Naive thymus-derived CD4-positive, alpha-beta T cell (primary cell): ENCODE data around the gene VWA7. TPM values are rescaled to one million over a fixed set of nuclear protein-coding genes. Genes with fewer than 3 reads are reported as not detected.

ENCODE experiments used
- ATAC-seq: fragments of 150-1000 bp; cut with Tn5 transposase; 2 replicates; pipeline ENCODE4 v1.10.0; 2021; ENCODE audit warnings: mild to moderate bottlenecking, moderate library complexity
- CTCF ChIA-PET: fragments of 350-600 bp; sonication (Branson Sonifier 250); formaldehyde crosslinking; loops from one replicate; lab custom pipeline; 2021; ENCODE audit warnings: antibody characterized with exemption; lab: Charles Lee
- POLR2A ChIA-PET: fragments of 350-600 bp; sonication (Branson Sonifier 250); formaldehyde crosslinking; loops from one replicate; lab custom pipeline; 2021; ENCODE audit warnings: antibody characterized with exemption, inconsistent platforms; lab: Charles Lee
- DNase-seq, 9 donors: peaks; one replicate each; pipeline versions ENCODE4 v3.0.0 to v3.0.0-alpha.2; 2020 to 2022; ENCODE audit warnings: mixed read lengths in 1 of 9
- H3K27ac ChIP-seq: one replicate; pipeline ENCODE4 v1.7.0; 2013; ENCODE audit warnings: mild to moderate bottlenecking, low read depth, low read length, moderate library complexity
- H3K27me3 ChIP-seq, 2 donors: one replicate each; pipeline ENCODE4 v1.7.0; 2013; ENCODE audit warnings: low read length in 2 of 2, mild to moderate bottlenecking in 2 of 2, moderate library complexity in 2 of 2; ENCODE audit not compliant: control insufficient read depth in 2 of 2, insufficient read depth in 2 of 2
- H3K36me3 ChIP-seq, 3 experiments: 1 replicate in 2 of 3; 2 replicates in 1 of 3; pipeline ENCODE4 v1.7.0; 2013; ENCODE audit warnings: low read length in 3 of 3, mild to moderate bottlenecking in 3 of 3, moderate library complexity in 1 of 3; ENCODE audit not compliant: insufficient read depth in 3 of 3, control insufficient read depth in 2 of 3
- H3K4me1 ChIP-seq, 2 donors: one replicate each; pipeline ENCODE4 v1.7.0; 2013; ENCODE audit warnings: low read length in 2 of 2, mild to moderate bottlenecking in 2 of 2, moderate library complexity in 1 of 2; ENCODE audit not compliant: control insufficient read depth in 2 of 2, insufficient read depth in 2 of 2
- H3K4me3 ChIP-seq: 2 replicates; pipeline ENCODE4 v1.7.0; 2013; ENCODE audit warnings: mild to moderate bottlenecking, low read length
- H3K9me3 ChIP-seq, 3 experiments: 1 replicate in 2 of 3; 2 replicates in 1 of 3; pipeline ENCODE4 v1.7.0; 2013; ENCODE audit warnings: low read length in 3 of 3; ENCODE audit not compliant: control insufficient read depth in 2 of 3
- H3K27ac Mint-ChIP-seq, 9 donors: one replicate each; pipeline ENCODE4 v1.8.0; 2020 to 2022; ENCODE audit warnings: mixed read lengths in 9 of 9, mild to moderate bottlenecking in 8 of 9, moderate library complexity in 5 of 9, inconsistent platforms in 2 of 9
- H3K27me3 Mint-ChIP-seq, 5 donors: one replicate each; pipeline ENCODE4 v1.8.0; 2021 to 2022; ENCODE audit warnings: mixed read lengths in 5 of 5, mild to moderate bottlenecking in 1 of 5
- H3K36me3 Mint-ChIP-seq, 5 donors: one replicate each; pipeline ENCODE4 v1.8.0; 2020 to 2022; ENCODE audit warnings: mixed read lengths in 5 of 5, mild to moderate bottlenecking in 3 of 5, inconsistent platforms in 1 of 5
- H3K4me1 Mint-ChIP-seq, 7 donors: one replicate each; pipeline ENCODE4 v1.8.0; 2020 to 2022; ENCODE audit warnings: mixed read lengths in 7 of 7, mild to moderate bottlenecking in 3 of 7, inconsistent platforms in 1 of 7
- H3K4me3 Mint-ChIP-seq, 10 donors: one replicate each; pipeline ENCODE4 v1.8.0; 2020 to 2022; ENCODE audit warnings: mild to moderate bottlenecking in 10 of 10, mixed read lengths in 10 of 10, moderate library complexity in 6 of 10, inconsistent platforms in 2 of 10
- H3K9me3 Mint-ChIP-seq, 11 donors: one replicate each; pipeline ENCODE4 v1.8.0; 2020 to 2022; ENCODE audit warnings: mixed read lengths in 11 of 11, mild to moderate bottlenecking in 4 of 11, inconsistent platforms in 1 of 11, moderate library complexity in 1 of 11
- intact Hi-C, 2 donors: fragments of 100-400 bp; cut with micrococcal nuclease; formaldehyde crosslinking; loops; one replicate each; pipeline ENCODE4 v1.15.1; 2023
- polyA plus RNA-seq, 2 donors: library from polyadenylated mRNA; unstranded; fragments of 300-500 nt; fragmentation: Illumina TruSeq; gene quantifications; one replicate each; pipeline ENCODE4 v1.2.3, GENCODE V29; 2021
- total RNA-seq, 6 experiments: library from RNA in 5 of 6; stranded (reverse) in 5 of 6; gene quantifications; 1 replicate in 5 of 6; 2 replicates in 1 of 6; pipeline ENCODE4 v1.2.3 and lab custom pipeline; 2021 to 2026

VWA7 gene
- total and polyA plus RNA-seq, 7 experiments from 2014 or later = 0.53 to 4.5 (median 1.1) TPM; not detected in 2

DNA sequence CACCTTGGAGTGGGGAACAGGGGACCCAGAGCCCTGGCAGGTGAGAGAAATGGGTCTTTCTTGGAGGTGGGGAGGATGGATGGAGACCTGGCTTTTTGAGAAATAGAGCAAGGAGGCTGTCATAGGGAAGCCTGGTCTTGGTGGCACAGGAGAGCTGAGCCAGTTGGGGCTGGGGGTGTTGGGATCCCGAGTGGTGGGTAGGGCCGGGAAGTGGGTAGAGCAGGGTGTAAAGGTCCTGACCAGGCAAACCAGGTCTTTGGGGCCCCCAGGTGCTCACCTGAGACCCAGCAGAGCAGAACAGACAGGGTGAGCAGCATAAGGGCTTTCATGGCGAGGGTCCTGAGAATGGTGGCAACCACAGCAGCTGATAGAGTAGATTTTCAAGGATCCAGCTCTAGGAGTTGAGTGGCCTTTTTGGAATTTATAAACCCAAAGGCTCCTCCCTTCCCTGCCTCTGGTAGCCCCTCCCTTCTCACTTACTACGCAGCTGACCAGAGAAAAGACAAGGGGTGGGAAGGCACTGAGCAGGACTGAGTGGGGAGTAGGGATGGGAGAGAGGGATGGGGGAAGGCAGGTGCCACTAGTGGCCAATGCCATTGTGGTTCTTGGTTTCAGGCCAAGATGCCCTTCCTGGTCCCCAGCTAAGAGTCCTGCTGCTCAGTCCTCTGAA is 55.6 kb downstream of the VWA7 start, which contains the start of gene LY6G6C:
Gene LY6G6C (minus strand): TSS at position 396 of the 670 bp plus-strand sequence. CDS start 67 bp downstream, at position 329.
- Histone ChIP-seq H3K4me3 (no peak within 1 kb of the TSS), H3K4me1 (no peaks in the 10 kb centered on the region), H3K9me3 (no peaks in the 10 kb centered on the region), H3K27me3 (no peaks in the 10 kb centered on the region), H3K36me3 (no peaks in the 10 kb centered on the region), H3K27ac (no peak within 1 kb of the TSS)
- H3K27me3 Mint-ChIP-seq = peaks cover 0 to 6% (median 0%) of the 10 kb centered on the region in 5 donors
- intact Hi-C loops = no loop called here
- ChIA-PET CTCF (no interaction called here), POLR2A (no interaction called here)
- peaks cover 0 to 5% (median 0%) of the 10 kb centered on the region in 5 donors for H3K36me3 Mint-ChIP-seq
- peaks cover 14 to 24% (median 20%) of the 10 kb centered on the region in 7 donors for H3K4me1 Mint-ChIP-seq
- no peak for ATAC-seq
- H3K9me3 Mint-ChIP-seq = no peaks in the 10 kb centered on the region
- H3K4me3 Mint-ChIP-seq = peak within 1 kb of the TSS in 2 of 10 donors; percentile 1 to 2
- H3K27ac Mint-ChIP-seq = peak within 1 kb of the TSS in 1 of 9 donors; percentile 9
- no peak for DNase-seq

DNA sequence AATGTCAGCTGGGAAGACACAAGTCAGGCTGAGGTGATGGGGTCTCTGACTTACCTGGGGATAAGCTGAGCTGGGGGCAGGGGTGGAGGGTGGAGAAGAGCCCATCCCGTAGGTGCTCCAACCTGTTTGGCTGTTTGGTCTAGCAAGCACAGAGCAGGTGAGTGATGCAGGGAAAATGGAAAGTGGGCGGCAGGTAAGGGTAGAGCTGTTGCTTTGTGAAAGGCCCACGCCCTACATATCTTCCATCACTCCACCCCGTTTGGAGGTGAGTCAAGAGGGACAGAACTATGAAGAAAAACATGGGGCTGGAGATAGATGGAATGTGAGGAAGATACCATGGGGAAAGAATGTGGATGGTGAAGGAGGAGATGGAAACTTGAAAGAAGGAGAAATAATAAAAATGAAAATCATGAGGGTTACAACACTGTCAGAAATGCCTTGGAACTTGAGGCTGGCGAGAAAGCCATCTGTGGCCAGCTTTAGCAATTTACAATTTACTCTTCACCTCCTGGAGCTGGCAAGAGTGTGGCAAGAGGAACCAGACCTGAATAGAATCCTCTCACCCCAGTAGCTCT is 56.8 kb downstream of the VWA7 start:
- CTCF ChIA-PET = no interaction called here

DNA sequence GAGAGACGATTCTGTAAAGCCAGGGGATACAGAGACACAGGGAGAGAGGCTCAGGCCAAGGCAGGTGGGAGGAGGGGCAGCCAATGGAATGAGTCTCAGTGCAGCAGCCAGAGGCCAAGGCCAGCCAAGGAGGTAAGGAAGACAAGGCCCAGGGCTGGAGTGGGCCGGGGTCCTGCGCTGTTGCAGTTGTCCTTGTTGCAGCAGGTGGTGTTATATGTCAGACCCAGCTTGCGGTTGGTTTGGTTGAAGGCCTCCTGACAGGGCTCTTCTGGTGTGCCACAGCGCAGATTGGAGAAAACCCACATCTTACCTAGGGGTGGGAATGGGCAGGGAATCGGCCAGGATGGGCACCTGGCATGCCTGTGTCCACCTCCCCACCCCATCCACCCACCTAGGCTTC is 58.1 kb downstream of the VWA7 start:
- POLR2A ChIA-PET = no interaction called here
- Histone ChIP-seq H3K4me1 (no peaks in the 10 kb centered on the region), H3K27ac (no peak overlapping the region), H3K9me3 (no peaks in the 10 kb centered on the region), H3K4me3 (no peak overlapping the region), H3K27me3 (no peaks in the 10 kb centered on the region), H3K36me3 (no peaks in the 10 kb centered on the region)
- peak overlapping the region in 1 of 9 donors; percentile 78 for H3K27ac Mint-ChIP-seq
- ATAC-seq (no peak), DNase-seq (no peak)
- intact Hi-C loops = no loop called here
- H3K4me1 Mint-ChIP-seq = peaks cover 4 to 14% (median 7%) of the 10 kb centered on the region in 7 donors
- peaks cover 0 to 10% (median 0%) of the 10 kb centered on the region in 5 donors for H3K27me3 Mint-ChIP-seq
- H3K36me3 Mint-ChIP-seq = no peaks in the 10 kb centered on the region
- H3K9me3 Mint-ChIP-seq = no peaks in the 10 kb centered on the region
- CTCF ChIA-PET = no interaction called here
- H3K4me3 Mint-ChIP-seq = no peak overlapping the region

More for the DNA sequence above, 56.8 kb downstream of the VWA7 start:
- intact Hi-C loops = no loop called here
- H3K27me3 Mint-ChIP-seq = peaks cover 0 to 6% (median 0%) of the 10 kb centered on the region in 5 donors
- no peaks in the 10 kb centered on the region for H3K4me1 ChIP-seq
- no peak for ATAC-seq
- no peaks in the 10 kb centered on the region for H3K27me3 ChIP-seq
- no peak overlapping the region for H3K4me3 Mint-ChIP-seq
- H3K27ac ChIP-seq = no peak overlapping the region
- POLR2A ChIA-PET = no interaction called here
- H3K27ac Mint-ChIP-seq = peak overlapping the region in 1 of 9 donors; percentile 10
- no peaks in the 10 kb centered on the region for H3K9me3 ChIP-seq
- no peaks in the 10 kb centered on the region for H3K36me3 ChIP-seq
- no peaks in the 10 kb centered on the region for H3K9me3 Mint-ChIP-seq
- no peaks in the 10 kb centered on the region for H3K36me3 Mint-ChIP-seq
- H3K4me1 Mint-ChIP-seq = peaks cover 4 to 14% (median 9%) of the 10 kb centered on the region in 7 donors
- no peak for DNase-seq
- no peak overlapping the region for H3K4me3 ChIP-seq

DNA sequence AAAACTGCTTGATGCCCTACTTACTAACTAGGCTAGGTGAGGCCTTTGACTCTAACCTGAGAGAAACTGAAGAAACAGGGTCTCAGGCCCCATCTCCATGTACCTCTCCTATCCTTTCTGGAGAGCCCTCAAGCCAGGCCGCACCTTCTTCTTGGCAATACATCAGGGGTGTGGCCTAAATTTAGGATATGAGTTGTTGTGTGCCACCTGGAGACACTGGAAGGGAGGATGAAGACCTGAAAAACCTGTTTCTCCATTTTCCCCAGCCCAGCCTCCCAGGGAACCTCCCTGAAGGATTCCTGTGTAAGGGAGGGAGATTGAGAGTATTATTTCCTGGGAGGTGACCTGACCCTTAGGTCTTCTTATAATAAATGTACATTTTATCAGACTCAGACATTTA is 58.9 kb downstream of the VWA7 start:
- Histone ChIP-seq H3K4me1 (no peaks in the 10 kb centered on the region), H3K27me3 (no peaks in the 10 kb centered on the region), H3K27ac (no peak overlapping the region), H3K4me3 (no peak overlapping the region), H3K9me3 (no peaks in the 10 kb centered on the region), H3K36me3 (no peaks in the 10 kb centered on the region)
- POLR2A ChIA-PET = no interaction called here
- peaks cover 0 to 11% (median 0%) of the 10 kb centered on the region in 5 donors for H3K27me3 Mint-ChIP-seq
- intact Hi-C loops = no loop called here
- peaks cover under 1 to 12% (median 2%) of the 10 kb centered on the region in 7 donors for H3K4me1 Mint-ChIP-seq
- H3K27ac Mint-ChIP-seq = no peak overlapping the region
- no peak for DNase-seq
- no peak overlapping the region for H3K4me3 Mint-ChIP-seq
- H3K36me3 Mint-ChIP-seq = no peaks in the 10 kb centered on the region
- no peak for ATAC-seq
- no peaks in the 10 kb centered on the region for H3K9me3 Mint-ChIP-seq
- CTCF ChIA-PET = no interaction called here

DNA sequence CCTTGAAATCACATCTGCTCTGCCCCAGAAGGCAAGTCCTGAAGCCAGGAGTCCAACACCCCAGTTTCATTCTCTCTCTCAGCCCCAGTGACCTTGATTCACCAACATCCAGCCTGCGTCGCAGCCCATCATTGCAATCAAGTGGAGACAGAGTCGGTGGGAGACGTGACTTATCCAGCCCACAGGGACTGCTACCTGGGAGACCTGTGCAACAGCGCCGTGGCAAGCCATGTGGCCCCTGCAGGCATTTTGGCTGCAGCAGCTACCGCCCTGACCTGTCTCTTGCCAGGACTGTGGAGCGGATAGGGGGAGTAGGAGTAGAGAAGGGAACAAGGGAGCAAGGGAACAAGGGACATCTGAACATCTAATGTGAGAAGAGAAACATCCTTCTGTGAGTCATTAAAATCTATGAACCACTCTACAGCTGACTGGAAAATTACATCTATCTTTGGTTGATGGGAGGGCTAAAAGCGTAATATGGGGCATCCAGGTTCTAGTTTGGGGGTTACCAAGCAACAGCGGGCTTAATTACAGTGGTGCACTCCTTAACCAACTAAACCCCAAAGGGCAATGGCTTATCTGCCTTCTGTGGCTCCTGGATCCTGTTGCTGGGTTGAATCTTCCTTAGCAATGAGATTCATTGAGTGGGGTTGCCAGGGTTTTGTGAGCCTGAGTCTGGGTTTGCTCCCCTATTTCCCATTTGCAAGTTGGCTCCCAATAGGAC is 59.5 kb downstream of the VWA7 start:
- ChIA-PET CTCF (no interaction called here), POLR2A (no interaction called here)
- no peaks in the 10 kb centered on the region for H3K9me3 Mint-ChIP-seq
- H3K4me1 Mint-ChIP-seq = peaks cover 0 to 14% (median under 1%) of the 10 kb centered on the region in 7 donors
- H3K27ac Mint-ChIP-seq = peak overlapping the region in 2 of 9 donors; percentile 33 to 84
- Histone ChIP-seq H3K27me3 (no peaks in the 10 kb centered on the region), H3K27ac (no peak overlapping the region), H3K36me3 (no peaks in the 10 kb centered on the region), H3K4me3 (no peak overlapping the region), H3K4me1 (no peaks in the 10 kb centered on the region), H3K9me3 (no peaks in the 10 kb centered on the region)
- H3K4me3 Mint-ChIP-seq = no peak overlapping the region
- ATAC-seq (no peak), DNase-seq (no peak)
- H3K36me3 Mint-ChIP-seq = no peaks in the 10 kb centered on the region
- H3K27me3 Mint-ChIP-seq = peaks cover 0 to 15% (median 0%) of the 10 kb centered on the region in 5 donors
- intact Hi-C loops = no loop called here
